C4-2B (cell line): Measurements from ENCODE around the gene ZC3H8.
A peak's percentile ranks its signal among the peaks of the same experiment; 100 is the strongest.

Experiments used
- H3K27ac ChIP-seq: fragments of 450-650 bp; 2 replicates; pipeline ENCODE4 v1.5.1; 2017
- CTCF ChIP-seq: fragments of 450-650 bp; conservative IDR thresholded peaks from 2 replicates; pipeline ENCODE4 v1.5.1; 2017; ENCODE audit warnings: mild to moderate bottlenecking
- ZFX ChIP-seq: fragments of 450-650 bp; IDR thresholded peaks from 2 replicates; pipeline ENCODE4 v1.6.1; 2017

Gene ZC3H8

DNA sequence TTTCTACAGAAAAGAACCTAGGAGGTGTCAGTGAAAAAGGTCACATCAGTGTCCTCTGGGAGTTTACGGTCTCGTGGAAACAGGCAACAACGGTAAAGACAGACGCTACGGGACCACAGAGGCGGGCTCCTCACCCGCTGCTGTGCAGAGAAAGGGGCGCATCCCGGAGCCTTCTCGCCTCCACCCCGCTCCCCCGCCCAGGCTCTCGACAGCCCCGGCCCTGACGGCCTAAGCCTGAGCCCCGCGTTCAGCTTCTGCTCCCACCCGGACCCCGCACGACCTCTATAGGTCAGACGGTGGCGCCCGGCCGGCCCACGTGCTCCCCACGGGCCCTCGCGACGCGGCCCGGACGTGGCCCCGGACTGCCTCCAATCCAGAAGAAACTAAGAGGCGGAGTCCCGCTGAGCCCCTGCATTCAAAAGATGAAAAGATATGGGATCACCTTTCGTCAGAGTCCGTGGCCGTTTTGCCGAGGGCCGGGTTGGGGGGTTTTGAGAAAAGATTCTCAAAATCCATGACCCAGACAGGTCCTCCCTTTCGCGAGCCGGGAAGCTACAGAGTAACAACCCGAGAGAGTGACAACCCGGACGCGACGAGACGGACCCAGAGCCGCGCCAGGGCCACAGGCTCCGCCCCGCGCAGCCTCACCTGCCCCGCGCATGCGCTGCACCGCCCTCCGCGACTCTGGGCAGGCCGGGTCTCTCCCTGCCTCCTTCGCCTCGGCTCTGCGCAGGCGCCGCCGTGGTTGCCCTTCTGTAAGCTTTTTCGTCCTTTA is at the start of gene ZC3H8:
TSS of gene ZC3H8 (minus strand) at position 577 of the 775 bp plus-strand sequence. CDS start at position 516, 61 bp downstream.
- H3K27ac ChIP-seq, result peak within 1 kb of the TSS; percentile 93
- no peak; the same call in 1 of the 2 replicates for TF ChIP-seq CTCF
- peak; percentile 76 for TF ChIP-seq ZFX

DNA sequence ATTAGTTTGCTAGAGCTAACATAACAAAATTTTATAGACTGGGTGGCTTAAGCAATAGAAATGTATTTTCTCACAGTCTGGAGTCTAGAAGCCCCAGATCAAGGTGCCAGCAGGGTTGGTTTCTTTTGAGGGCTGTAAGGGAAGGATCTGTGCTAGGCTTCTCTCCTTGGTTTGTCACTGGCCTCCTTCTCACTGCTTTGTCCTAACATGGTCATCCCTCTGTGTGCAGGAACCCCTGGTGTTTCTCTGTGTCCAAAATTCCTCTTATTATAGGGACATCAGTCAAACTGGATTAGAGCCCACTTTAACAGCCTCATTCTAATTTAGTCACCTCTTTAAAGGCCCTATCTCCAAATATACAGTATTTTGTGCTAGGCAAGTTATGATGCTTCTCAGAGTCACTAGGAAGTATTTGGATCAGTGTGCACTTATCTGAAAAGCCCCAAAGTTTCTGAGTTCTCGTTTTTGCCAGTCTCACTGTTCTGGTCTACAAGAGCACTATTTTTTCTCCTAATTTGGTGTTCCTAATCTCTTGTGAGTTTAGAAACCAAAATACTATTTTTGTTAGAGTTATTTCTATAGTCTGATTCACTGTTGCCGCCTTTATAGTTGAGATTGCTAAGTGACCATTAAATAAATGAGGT is 49.6 kb upstream of the ZC3H8 start:
- H3K27ac ChIP-seq, result no peak overlapping the region
- no peak for TF ChIP-seq ZFX
- no peak for TF ChIP-seq CTCF

DNA sequence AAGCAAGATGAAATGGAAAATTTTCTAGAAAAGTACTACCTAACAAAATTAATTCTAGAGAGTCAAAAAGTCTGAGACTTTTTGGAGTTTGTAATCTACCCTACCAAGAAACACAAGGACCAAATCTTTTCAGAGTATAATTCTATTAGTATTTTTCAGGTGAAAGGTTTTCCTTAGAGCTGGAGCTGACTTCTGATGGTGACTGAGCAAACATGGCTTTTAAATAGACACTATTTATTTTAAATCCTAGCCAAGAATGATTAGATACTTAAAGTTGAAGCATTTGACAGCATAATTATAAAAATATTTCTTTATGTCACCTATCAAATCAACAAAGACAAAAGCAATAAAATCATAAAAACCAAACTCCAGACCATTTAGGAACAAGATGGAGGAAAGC is 47.1 kb upstream of the ZC3H8 start:
- no peak overlapping the region for H3K27ac ChIP-seq
- TF ChIP-seq CTCF, result no peak
- no peak for TF ChIP-seq ZFX

DNA sequence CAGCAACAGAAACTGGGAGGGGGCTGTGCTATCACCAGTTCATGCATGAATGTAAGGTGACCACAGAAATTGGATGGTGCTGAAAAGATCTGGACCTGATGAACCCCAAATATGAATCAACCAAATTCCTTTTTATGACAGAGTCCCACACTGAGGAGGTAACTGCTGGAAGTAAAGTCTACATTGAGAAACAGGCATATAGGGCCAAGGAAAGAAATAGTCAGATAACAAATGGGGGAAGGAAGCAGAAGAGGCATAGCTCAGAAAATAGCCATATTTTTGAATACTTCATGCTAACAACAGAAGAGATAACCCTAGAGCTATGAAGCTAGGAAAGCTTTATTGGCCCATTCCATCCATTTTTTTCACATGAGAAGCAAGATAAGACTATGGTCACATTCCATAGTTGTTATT is 46.3 kb upstream of the ZC3H8 start:
- TF ChIP-seq CTCF (no peak), ZFX (no peak)

GRCh38 chr2:112296407-112296806 is 41.6 kb upstream of the ZC3H8 start:
- no peak overlapping the region for H3K27ac ChIP-seq
- TF ChIP-seq ZFX (no peak), CTCF (no peak)

More for the DNA sequence above, 46.3 kb upstream of the ZC3H8 start:
- H3K27ac ChIP-seq, result no peak overlapping the region

GRCh38 chr2:112295407-112296078 is 40.7 kb upstream of the ZC3H8 start:
- no peak overlapping the region for H3K27ac ChIP-seq
- TF ChIP-seq CTCF, result no peak
- no peak for TF ChIP-seq ZFX
